Retinal pigment epithelial cell (primary cell): ENCODE results near the gene HCLS1.

Experiments
- DNase-seq: peaks from one replicate; pipeline ENCODE4 v3.0.0-alpha.2; 2010; ENCODE audit warnings: low read depth
- H3K4me3 ChIP-seq: 2 replicates; pipeline ENCODE4 v1.5.1; 2011; ENCODE audit warnings: mild to moderate bottlenecking, low read length, control low read depth, moderate library complexity
- CTCF ChIP-seq: conservative IDR thresholded peaks from 2 replicates; pipeline ENCODE4 v1.5.1; 2011; ENCODE audit warnings: low read depth, low read length, control low read depth, inconsistent platforms

HCLS1 gene

GRCh38 chr3:121667333-121667732 lies 6.6 kb upstream of the HCLS1 start:
- no peak for TF ChIP-seq CTCF
- no peak overlapping the region for H3K4me3 ChIP-seq
- DNase-seq = no peak

GRCh38 chr3:121665488-121665887 lies 4.8 kb upstream of the HCLS1 start:
- no peak overlapping the region for H3K4me3 ChIP-seq
- no peak for TF ChIP-seq CTCF
- no peak for DNase-seq

- no peak overlapping the region for H3K4me3 ChIP-seq
- no peak for DNase-seq
- no peak for TF ChIP-seq CTCF
These were observed 2.6 kb upstream of the HCLS1 start for GRCh38 chr3:121663171-121663847.

- no peak overlapping the region for H3K4me3 ChIP-seq
- no peak for DNase-seq
- TF ChIP-seq CTCF = no peak
These were observed 2.0 kb upstream of the HCLS1 start for GRCh38 chr3:121662742-121663141.

- DNase-seq = no peak
- H3K4me3 ChIP-seq = no peak overlapping the region
- no peak for TF ChIP-seq CTCF
These were observed 673 bp upstream of the HCLS1 start for GRCh38 chr3:121661376-121661775.

GRCh38 chr3:121659586-121659985 lies 1.1 kb downstream of the HCLS1 start:
- TF ChIP-seq CTCF = no peak
- DNase-seq = no peak
- no peak overlapping the region for H3K4me3 ChIP-seq

GRCh38 chr3:121658716-121659435 lies 1.8 kb downstream of the HCLS1 start:
- TF ChIP-seq CTCF = no peak

More at GRCh38 chr3:121658716-121659435, 1.8 kb downstream of the HCLS1 start:
- no peak overlapping the region for H3K4me3 ChIP-seq
- no peak for DNase-seq
